ENCODE results near the gene MOB1A.
"Not testable (repeated sequence)": the region's sequence is repeated elsewhere in the genome, so short reads cannot be mapped to it uniquely, and the experiment has no call there.

Gene MOB1A

DNA sequence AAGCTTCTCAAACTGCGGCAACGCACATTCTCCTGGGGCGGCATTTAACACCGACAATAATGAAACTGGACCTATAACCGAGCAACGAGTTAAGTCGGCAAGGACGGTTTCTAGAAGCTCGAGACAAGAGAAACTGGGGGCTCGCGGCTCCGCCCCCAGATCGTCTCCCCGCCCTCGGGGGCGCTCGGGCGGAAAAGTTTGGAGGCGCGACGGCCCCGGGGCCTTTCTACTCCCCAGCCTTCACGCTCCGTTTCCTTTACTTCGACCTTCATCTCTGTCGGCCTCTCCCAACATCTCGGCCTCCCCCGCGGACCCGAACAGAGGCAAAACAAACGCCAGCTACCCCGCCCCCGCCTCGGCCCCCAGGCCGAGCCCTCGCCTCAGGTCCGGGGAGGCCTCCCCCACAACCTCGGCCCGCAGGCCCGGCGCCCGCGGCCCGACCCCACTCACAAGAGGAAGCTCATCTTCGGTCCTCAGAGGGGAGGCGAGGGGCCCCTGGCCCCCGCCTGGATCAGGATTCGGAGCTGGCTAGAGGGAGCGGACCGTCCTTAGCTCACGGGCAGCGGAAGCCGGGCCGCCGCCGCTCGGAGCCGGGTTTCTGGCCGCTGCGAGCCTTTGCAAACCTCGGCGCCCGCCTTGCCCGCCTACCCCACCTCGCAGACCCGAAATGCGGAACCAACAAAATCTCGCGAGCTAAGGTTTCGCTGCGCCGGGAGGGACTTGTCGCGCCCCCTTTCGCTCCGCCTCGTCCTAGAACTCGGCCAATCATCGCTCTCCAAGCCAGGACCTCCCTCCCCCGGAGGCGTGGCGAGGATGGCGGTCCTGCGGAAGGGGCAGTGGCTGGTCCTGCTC lies at the start of gene MOB1A:
MOB1A (minus strand) TSS at position 669 of the 852 bp plus-strand sequence; CDS start at position 464, 205 bp downstream.
- peak; percentile 96 for DNase-seq (ENCODE audit: low read depth)

DNA sequence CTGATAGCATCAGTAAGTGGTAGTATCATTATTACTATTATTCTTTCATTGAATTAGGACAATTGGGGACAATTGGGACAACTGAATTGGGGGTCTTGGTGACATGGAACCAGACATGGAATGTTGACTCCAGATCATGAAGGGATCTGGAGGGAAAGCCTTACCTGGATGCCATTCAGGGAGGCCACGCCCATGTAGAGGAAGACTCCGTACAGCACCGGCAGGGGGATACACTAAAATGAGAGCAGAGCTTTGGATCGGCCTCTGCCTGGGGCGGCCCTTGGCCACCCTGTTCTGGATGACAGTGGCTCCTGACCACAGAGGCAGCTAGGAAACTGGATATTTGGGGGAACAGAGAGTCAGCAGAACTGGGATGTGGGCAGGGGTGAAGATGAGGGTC lies 49.0 kb upstream of the MOB1A start:
- no peak for DNase-seq (ENCODE audit: low read depth)

- no peak for DNase-seq (ENCODE audit: low read depth)
These were observed 48.1 kb upstream of the MOB1A start for GRCh38 chr2:74226648-74227213.

GRCh38 chr2:74225698-74226459 lies 47.2 kb upstream of the MOB1A start:
- no peak for DNase-seq (ENCODE audit: low read depth)

- DNase-seq (ENCODE audit: low read depth) = no peak
These were observed 45.5 kb upstream of the MOB1A start for GRCh38 chr2:74223941-74224770.

GRCh38 chr2:74222300-74222650 lies 43.6 kb upstream of the MOB1A start:
- DNase-seq (ENCODE audit: low read depth) = no peak

GRCh38 chr2:74221604-74222299 lies 43.1 kb upstream of the MOB1A start:
- DNase-seq (ENCODE audit: low read depth) = no peak

GRCh38 chr2:74221091-74221490 lies 42.4 kb upstream of the MOB1A start:
- DNase-seq (ENCODE audit: low read depth) = no peak

DNA sequence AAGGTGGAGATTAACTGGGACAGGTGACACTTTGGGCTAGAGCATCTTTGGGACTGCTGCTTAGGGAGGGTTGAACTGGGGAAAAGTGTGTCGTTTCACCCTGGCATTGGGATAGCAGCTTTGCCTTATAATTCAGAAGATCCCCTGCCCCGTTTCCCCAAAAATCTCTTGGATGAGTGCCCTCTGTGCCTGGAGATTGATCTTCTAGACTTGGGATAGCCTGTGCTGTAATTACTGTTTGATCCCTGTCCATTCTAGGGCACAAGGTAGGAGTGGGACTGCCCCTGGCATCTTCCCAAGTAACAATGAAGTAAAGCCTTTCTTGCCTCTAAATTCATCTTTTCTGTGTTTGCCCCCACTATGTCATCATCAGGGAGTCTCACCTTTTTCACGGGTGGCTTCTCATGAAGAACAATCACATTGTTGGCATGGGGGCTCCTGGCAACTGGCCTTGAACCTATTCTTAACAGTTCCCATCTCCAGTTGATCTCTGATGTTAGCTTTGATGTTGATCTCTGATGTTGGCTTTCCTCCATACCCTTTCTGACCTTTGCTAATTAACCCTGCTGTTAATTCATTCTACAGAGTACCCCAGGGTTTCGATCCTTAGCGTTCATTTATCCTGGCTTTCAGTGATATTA lies 41.3 kb upstream of the MOB1A start:
- DNase-seq (ENCODE audit: low read depth) = no peak

GRCh38 chr2:74216642-74217041 lies 38.0 kb upstream of the MOB1A start:
- DNase-seq (ENCODE audit: low read depth) = no peak

- not testable (repeated sequence) for DNase-seq (ENCODE audit: low read depth)
These were observed 37.1 kb upstream of the MOB1A start for GRCh38 chr2:74215771-74216170.

GRCh38 chr2:74212702-74213410 lies 34.2 kb upstream of the MOB1A start:
- no peak for DNase-seq (ENCODE audit: low read depth)

GRCh38 chr2:74206180-74206688 lies 27.6 kb upstream of the MOB1A start:
- no peak for DNase-seq (ENCODE audit: low read depth)

GRCh38 chr2:74205596-74205995 lies 26.9 kb upstream of the MOB1A start:
- no peak for DNase-seq (ENCODE audit: low read depth)

DNA sequence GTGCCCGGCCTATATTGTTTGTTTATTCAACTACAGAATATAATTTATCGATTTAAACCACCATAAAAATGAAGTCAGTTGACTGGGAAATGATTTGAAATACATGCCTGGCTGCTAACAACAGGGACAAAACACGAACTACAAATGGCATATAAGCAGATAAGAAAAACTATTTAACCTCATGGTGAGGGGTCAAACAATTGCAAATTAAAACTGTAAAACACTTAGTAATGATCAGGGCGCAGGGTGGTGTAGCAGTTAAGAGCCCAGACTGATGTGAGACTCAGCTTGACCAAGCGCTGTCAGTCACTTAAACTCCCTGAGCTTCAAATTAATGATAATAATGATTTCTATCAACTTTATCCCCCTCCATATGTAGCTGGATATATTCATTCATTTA lies 26.4 kb upstream of the MOB1A start:
- DNase-seq (ENCODE audit: low read depth) = no peak

GRCh38 chr2:74204436-74204835 lies 25.8 kb upstream of the MOB1A start:
- DNase-seq (ENCODE audit: low read depth) = no peak

- DNase-seq (ENCODE audit: low read depth) = no peak
These were observed 22.9 kb upstream of the MOB1A start for GRCh38 chr2:74201596-74201995.

GRCh38 chr2:74201196-74201595 lies 22.5 kb upstream of the MOB1A start:
- DNase-seq (ENCODE audit: low read depth) = no peak

DNA sequence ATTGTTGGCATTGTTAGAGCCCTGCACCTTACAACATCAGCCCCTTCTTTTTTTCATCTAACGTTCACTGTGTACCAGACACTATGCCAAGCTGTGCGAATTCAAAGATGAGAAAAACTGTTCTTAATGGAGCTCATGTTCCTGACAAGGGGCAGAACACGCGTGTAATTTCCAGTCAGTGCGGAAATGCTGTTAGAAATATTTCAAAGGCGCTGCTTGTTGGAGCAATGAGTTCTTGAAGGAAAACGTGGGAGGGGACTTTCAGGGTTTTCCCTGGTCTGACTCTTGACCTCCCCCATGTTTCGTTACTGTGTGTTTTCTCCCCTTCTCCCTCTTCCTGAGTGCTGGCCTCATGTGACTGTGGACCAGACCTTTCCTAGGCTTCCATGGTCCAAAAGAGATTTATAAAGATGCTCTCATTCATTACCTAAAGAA lies 21.2 kb upstream of the MOB1A start:
- peak; percentile 6 for DNase-seq (ENCODE audit: low read depth)

DNA sequence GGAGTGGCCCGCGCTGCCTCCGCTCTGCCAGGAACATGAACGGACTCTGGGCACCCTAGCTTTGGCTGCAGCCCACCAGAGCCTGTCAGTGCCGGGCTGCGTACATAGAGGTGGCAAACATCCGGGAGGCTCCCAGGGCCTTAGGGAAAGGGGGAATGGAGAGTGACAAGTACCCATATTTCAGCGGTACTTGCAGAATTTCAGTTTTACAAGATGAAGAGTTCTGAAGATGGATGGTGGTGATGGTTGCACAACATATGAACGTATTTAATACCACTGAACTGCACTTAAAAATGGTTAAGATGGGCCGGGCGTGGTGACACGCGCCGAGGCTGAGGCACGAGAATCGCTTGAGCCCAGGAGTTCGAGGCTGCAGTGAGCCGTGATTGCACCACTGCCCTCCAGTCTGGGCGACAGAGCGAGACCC lies 20.6 kb upstream of the MOB1A start:
- no peak for DNase-seq (ENCODE audit: low read depth)

Measured in activated T-helper 9 cell treated with anti-CD3 and anti-CD28 coated beads, Interleukin-2, amount 50 U/mL, for 16 hours (primary cell).